Sigmoid colon (tissue), 7 donors: ENCODE measurements around the gene LGR6. TPM values are rescaled to one million over a fixed set of nuclear protein-coding genes. Genes with fewer than 3 reads are reported as not detected.
"Not testable (repeated sequence)": the region's sequence is repeated elsewhere in the genome, so short reads cannot be mapped to it uniquely, and the experiment has no call there.

Source experiments
- DNase-seq: peaks from one replicate; pipeline ENCODE4 v3.0.0-alpha.2; 2019
- H3K27ac ChIP-seq, 4 donors: fragments of 200-600 bp; sonication (generic); one replicate each; pipeline ENCODE4 v1.5.1; 2016 to 2019; ENCODE audit warnings: mild to moderate bottlenecking in 1 of 4
- H3K27me3 ChIP-seq, 3 donors: fragments of 200-600 bp; sonication (generic); one replicate each; pipeline ENCODE4 v1.5.1; 2019; ENCODE audit warnings: mild to moderate bottlenecking in 1 of 3
- H3K36me3 ChIP-seq, 4 donors: fragments of 200-600 bp; sonication (generic); one replicate each; pipeline ENCODE4 v1.5.1; 2016 to 2019
- H3K4me1 ChIP-seq, 4 donors: fragments of 200-600 bp; sonication (generic); one replicate each; pipeline ENCODE4 v1.5.1; 2017 to 2019
- H3K4me3 ChIP-seq, 4 donors: fragments of 200-600 bp; sonication (generic); one replicate each; pipeline ENCODE4 v1.5.1; 2017 to 2019; ENCODE audit warnings: mild to moderate bottlenecking in 2 of 4, moderate library complexity in 1 of 4
- H3K9me3 ChIP-seq, 4 donors: fragments of 200-600 bp in 3 of 4; sonication (generic) in 3 of 4; one replicate each; pipeline versions ENCODE4 v1.5.1 to v1.6.1; 2013 to 2019
- EP300 ChIP-seq, 4 donors: sonication (generic); formaldehyde crosslinking; IDR thresholded peaks; one replicate each; pipeline ENCODE4 v1.6.1; 2017; ENCODE audit warnings: antibody characterized with exemption in 4 of 4
- POLR2A ChIP-seq, 2 donors: fragments of 450-650 bp; IDR thresholded peaks; one replicate each; pipeline ENCODE4 v1.6.1; 2016; ENCODE audit warnings: antibody characterized with exemption in 2 of 2, mild to moderate bottlenecking in 2 of 2, moderate library complexity in 2 of 2
- POLR2AphosphoS5 ChIP-seq, 4 donors: sonication (generic); formaldehyde crosslinking; IDR thresholded peaks; one replicate each; pipeline ENCODE4 v1.6.1; 2017; ENCODE audit warnings: antibody characterized with exemption in 4 of 4
- WGBS, 2 donors: extraction: QIAGEN DNeasy Blood & Tissue Kit; methylation state at CpG; one replicate each; pipeline ENCODE4 v1.1.7; 2013; 5-methylcytosine and 5-hydroxymethylcytosine counted together
- intact Hi-C: fragments of 100-400 bp; cut with DNase I; formaldehyde crosslinking; loops from one replicate; pipeline ENCODE4 v1.15.1; 2023
- polyA plus RNA-seq, 3 donors: library from polyadenylated mRNA; stranded (reverse); fragments of 200-250 nt; gene quantifications; one replicate each; pipeline ENCODE4 v1.2.3, GENCODE V29; 2013
- total RNA-seq, 4 donors: library from RNA; depleted of rRNA; stranded (reverse); fragments of >200 nt; gene quantifications; one replicate each; pipeline ENCODE4 v1.1.0, GENCODE V29; 2016
- TF ChIP-seq, protein P1 (sequence below), 4 experiments: fragments of 450-650 bp in 3 of 4; fragments of 200-600 bp in 1 of 4; IDR thresholded peaks; one replicate each; pipeline ENCODE4 v1.5.1; 2016 to 2019; ENCODE audit warnings: antibody characterized with exemption in 4 of 4, mild to moderate bottlenecking in 3 of 4, moderate library complexity in 2 of 4
- donor health status: healthy with polysubstance abuse.
- donor health status: Bipolar disorder and iron deficiency.
- donor health status: healthy.

Gene LGR6
- total and polyA plus RNA-seq, 7 donors: 0.14 to 1.0 (median 0.28) TPM; not detected in 4

DNA sequence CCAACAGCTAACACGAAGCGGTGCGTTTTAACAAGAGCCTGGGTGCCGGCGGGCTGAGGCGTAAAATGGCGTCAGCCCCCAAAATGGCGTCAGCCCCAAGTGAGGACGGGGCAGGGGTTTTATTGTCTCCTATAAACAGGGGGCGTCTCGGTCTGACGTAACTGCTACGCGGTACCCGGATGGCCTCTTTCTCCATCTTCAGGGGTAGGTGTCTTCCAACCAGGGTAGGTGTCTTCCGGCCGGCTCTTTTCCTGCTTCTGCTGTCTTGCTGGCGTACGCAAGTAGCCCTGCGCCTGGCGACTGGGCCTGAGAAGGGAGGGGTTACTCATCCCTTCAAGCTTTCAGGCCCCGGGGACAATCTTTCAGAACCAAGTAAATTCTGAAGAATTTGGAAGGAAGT is 45.3 kb downstream of the LGR6 start:
- intact Hi-C loops: no loop called here
- no peaks in the 10 kb centered on the region for H3K36me3 ChIP-seq
- TF ChIP-seq POLR2A (IDR thresholded peaks at IDR 0.05) (no peak), POLR2AphosphoS5 (IDR thresholded peaks at IDR 0.05) (no peak), EP300 (IDR thresholded peaks at IDR 0.05) (no peak)
- TF ChIP-seq, protein P1, sequence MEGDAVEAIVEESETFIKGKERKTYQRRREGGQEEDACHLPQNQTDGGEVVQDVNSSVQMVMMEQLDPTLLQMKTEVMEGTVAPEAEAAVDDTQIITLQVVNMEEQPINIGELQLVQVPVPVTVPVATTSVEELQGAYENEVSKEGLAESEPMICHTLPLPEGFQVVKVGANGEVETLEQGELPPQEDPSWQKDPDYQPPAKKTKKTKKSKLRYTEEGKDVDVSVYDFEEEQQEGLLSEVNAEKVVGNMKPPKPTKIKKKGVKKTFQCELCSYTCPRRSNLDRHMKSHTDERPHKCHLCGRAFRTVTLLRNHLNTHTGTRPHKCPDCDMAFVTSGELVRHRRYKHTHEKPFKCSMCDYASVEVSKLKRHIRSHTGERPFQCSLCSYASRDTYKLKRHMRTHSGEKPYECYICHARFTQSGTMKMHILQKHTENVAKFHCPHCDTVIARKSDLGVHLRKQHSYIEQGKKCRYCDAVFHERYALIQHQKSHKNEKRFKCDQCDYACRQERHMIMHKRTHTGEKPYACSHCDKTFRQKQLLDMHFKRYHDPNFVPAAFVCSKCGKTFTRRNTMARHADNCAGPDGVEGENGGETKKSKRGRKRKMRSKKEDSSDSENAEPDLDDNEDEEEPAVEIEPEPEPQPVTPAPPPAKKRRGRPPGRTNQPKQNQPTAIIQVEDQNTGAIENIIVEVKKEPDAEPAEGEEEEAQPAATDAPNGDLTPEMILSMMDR (IDR thresholded peaks at IDR 0.05): no peak
- H3K4me3 ChIP-seq: no peak overlapping the region
- DNase-seq: peak; percentile 61
- peaks cover 0 to 10% (median 3%) of the 10 kb centered on the region in 4 donors for H3K4me1 ChIP-seq
- no peak overlapping the region for H3K27ac ChIP-seq
- H3K27me3 ChIP-seq: peaks cover 0 to 27% (median 9%) of the 10 kb centered on the region in 3 donors
- WGBS, 2 donors: 95% methylated on average over 22 of the region's 22 CpGs
- H3K9me3 ChIP-seq: no peaks in the 10 kb centered on the region

DNA sequence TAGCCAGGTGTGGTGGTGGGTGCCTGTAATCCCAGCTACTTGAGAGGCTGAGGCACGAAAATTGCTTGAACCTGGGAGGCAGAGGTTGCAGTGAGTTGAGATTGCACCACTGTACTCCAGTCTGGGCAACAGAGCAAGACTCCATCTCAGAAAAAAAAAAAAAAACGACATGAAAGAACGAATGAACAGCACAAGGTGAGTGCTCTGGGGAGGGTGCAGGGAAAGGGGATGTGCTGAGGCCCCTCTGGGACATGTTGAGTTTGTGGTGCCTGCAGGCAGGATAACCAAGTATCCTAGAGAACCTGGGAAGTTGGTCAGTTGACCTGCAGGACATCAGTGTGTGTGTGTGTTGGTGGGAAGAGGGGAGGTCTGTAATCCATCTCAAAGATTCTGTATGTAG is 46.6 kb downstream of the LGR6 start:
- 67 to 78% methylated on average over 3 of the region's 3 CpGs for WGBS, 2 donors
- peaks cover 0 to 27% (median 9%) of the 10 kb centered on the region in 3 donors for H3K27me3 ChIP-seq
- DNase-seq: peak; percentile 6
- H3K36me3 ChIP-seq, H3K27ac ChIP-seq, H3K4me3 ChIP-seq, H3K9me3 ChIP-seq, intact Hi-C loops: not testable (repeated sequence)
- H3K4me1 ChIP-seq: peaks cover 0 to 10% (median 3%) of the 10 kb centered on the region in 4 donors

DNA sequence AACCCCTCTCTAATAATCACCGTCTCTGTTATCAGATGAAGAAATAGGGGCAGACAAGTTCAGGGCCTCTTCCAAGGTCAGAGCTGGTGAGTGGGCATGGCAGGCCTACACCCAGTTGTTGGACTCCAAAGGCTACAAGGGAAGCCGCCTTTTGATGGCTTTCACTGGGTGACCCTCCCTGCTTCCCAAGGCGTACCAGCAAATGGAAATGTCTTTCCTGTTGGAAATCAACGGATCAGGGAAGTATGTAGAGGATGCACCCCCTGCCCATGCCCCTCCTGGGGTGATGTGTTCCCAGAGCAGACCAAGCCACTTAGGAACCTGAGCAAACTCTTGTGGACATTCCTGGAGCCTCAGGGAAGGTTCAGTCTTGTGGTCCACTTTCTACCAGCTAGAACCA is 47.4 kb downstream of the LGR6 start:
- DNase-seq: peak; percentile 28
- no peak overlapping the region for H3K4me3 ChIP-seq
- no peak overlapping the region for H3K27ac ChIP-seq

DNA sequence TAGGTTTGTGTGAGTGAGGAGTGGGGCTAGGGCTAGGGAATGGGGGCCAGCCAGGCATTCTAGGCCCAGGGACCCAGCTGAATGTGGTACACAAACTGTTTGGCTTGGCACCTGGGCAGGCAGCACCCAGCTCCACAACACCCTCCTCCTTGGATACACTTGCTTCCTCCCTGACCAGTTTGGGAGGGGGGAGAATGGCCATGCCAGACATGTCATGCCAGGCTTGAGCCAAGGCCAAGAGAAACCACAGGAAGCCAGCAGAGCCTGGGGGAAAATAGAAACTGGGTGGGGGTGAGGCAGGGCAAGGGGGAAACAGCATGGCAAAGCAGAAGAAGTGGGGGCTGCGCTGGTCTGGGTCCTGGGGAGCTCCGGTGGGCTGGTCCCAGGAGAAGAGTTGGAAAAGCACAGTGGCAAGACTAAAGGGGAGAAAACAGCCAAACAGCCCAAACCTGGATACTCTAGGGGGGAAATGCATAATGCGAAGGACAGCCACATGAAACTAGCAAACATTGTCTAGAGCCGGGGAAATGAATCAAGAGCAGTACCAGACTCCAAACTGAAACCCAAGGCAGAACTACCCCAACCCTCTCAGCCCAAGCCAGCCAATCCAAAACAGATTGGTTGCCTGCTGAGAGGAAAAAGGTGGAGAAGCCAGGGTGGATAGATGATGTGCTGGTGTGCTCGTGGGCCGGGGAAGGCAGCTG is 47.9 kb downstream of the LGR6 start:
- no peak overlapping the region for H3K27ac ChIP-seq
- no peaks in the 10 kb centered on the region for H3K36me3 ChIP-seq
- no peak overlapping the region for H3K4me3 ChIP-seq
- TF ChIP-seq POLR2AphosphoS5 (IDR thresholded peaks at IDR 0.05) (no peak), POLR2A (IDR thresholded peaks at IDR 0.05) (no peak), EP300 (IDR thresholded peaks at IDR 0.05) (no peak)
- TF ChIP-seq, protein P1 (IDR thresholded peaks at IDR 0.05): no peak
- H3K9me3 ChIP-seq: no peaks in the 10 kb centered on the region
- peak; percentile 46 for DNase-seq
- intact Hi-C loops: no loop called here
- peaks cover 0 to 16% (median 0%) of the 10 kb centered on the region in 3 donors for H3K27me3 ChIP-seq
- H3K4me1 ChIP-seq: no peaks in the 10 kb centered on the region
- WGBS, 2 donors: 64 to 90% methylated on average over 6 of the region's 6 CpGs

More for the DNA sequence above, 47.4 kb downstream of the LGR6 start:
- TF ChIP-seq EP300 (IDR thresholded peaks at IDR 0.05): no peak
- H3K27me3 ChIP-seq: peaks cover 0 to 22% (median 3%) of the 10 kb centered on the region in 3 donors
- H3K9me3 ChIP-seq: no peaks in the 10 kb centered on the region
- WGBS, 2 donors: 90 to 91% methylated on average over 4 of the region's 4 CpGs
- H3K36me3 ChIP-seq: no peaks in the 10 kb centered on the region
- intact Hi-C loops: no loop called here
- H3K4me1 ChIP-seq: peaks cover 0 to 4% (median 1%) of the 10 kb centered on the region in 4 donors

DNA sequence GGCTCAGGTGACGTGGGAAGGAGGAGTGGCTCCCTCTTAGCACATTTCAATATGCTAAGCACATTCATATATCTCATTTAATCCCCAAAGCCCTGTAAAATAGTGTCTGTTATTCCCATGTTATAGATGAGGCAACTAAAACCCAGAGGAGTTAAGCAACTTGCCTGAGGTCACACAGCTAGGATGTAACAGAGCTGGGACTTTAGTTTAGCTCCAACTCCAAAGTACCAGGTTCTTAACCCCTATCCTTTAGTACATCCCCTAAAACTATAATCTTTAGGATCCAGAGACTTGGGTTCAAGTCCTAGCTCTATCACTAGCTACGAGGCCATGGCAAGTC is 48.5 kb downstream of the LGR6 start:
- H3K9me3 ChIP-seq: no peaks in the 10 kb centered on the region
- no peaks in the 10 kb centered on the region for H3K4me1 ChIP-seq
- intact Hi-C loops: no loop called here
- DNase-seq: no peak
- no peak overlapping the region for H3K27ac ChIP-seq
- TF ChIP-seq EP300 (IDR thresholded peaks at IDR 0.05) (no peak), POLR2A (IDR thresholded peaks at IDR 0.05) (no peak), POLR2AphosphoS5 (IDR thresholded peaks at IDR 0.05) (no peak)
- TF ChIP-seq, protein P1 (IDR thresholded peaks at IDR 0.05): no peak
- WGBS, 2 donors: 75 to 87% methylated on average over 2 of the region's 2 CpGs
- peaks cover 0 to 11% (median 0%) of the 10 kb centered on the region in 3 donors for H3K27me3 ChIP-seq
- H3K36me3 ChIP-seq: no peaks in the 10 kb centered on the region
- H3K4me3 ChIP-seq: no peak overlapping the region

DNA sequence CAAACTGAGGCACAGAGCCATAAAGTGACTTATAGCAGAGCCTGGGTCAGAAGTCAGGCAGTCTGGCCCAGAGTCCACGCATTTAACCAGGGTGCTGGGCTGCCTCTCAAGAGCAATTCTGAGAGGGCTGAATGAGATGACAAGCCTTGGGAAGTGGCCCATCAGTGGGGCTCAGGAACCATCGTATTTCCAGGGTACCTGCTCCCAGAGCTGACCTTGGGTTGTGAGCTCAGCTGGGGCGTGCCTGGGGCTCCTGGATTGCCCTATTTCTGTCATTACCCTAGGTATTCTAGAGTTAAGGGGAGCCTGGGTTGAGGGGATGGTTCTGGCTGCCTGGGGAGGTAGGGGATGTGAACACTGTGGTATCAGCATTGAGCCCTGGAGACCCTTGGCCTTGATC is 49.4 kb downstream of the LGR6 start:
- Histone ChIP-seq H3K4me1 (no peaks in the 10 kb centered on the region), H3K36me3 (no peaks in the 10 kb centered on the region), H3K4me3 (no peak overlapping the region), H3K27ac (no peak overlapping the region), H3K9me3 (no peaks in the 10 kb centered on the region), H3K27me3 (peaks cover 0 to 2% (median 0%) of the 10 kb centered on the region in 3 donors)
- peak; percentile 30 for DNase-seq
- intact Hi-C loops: no loop called here
- 86% methylated on average over 3 of the region's 3 CpGs for WGBS, 2 donors
- TF ChIP-seq POLR2AphosphoS5 (IDR thresholded peaks at IDR 0.05): no peak
- TF ChIP-seq EP300 (IDR thresholded peaks at IDR 0.05): no peak
- TF ChIP-seq POLR2A (IDR thresholded peaks at IDR 0.05): no peak
- TF ChIP-seq, protein P1 (IDR thresholded peaks at IDR 0.05): no peak
